Fibroblast of skin of right biceps (primary cell): ENCODE results near the gene PSMD5.
A peak's percentile ranks its signal among the peaks of the same experiment; 100 is the strongest.

Source experiments
- DNase-seq: peaks from one replicate; pipeline ENCODE4 v3.0.0-alpha.2; 2013

Gene PSMD5

GRCh38 chr9:120842685-120843485 is at the start of gene PSMD5:
Gene PSMD5 (minus strand): TSS chr9:120842922. CDS start chr9:120842909, 13 bp downstream.
- peak; percentile 100 for DNase-seq

DNA sequence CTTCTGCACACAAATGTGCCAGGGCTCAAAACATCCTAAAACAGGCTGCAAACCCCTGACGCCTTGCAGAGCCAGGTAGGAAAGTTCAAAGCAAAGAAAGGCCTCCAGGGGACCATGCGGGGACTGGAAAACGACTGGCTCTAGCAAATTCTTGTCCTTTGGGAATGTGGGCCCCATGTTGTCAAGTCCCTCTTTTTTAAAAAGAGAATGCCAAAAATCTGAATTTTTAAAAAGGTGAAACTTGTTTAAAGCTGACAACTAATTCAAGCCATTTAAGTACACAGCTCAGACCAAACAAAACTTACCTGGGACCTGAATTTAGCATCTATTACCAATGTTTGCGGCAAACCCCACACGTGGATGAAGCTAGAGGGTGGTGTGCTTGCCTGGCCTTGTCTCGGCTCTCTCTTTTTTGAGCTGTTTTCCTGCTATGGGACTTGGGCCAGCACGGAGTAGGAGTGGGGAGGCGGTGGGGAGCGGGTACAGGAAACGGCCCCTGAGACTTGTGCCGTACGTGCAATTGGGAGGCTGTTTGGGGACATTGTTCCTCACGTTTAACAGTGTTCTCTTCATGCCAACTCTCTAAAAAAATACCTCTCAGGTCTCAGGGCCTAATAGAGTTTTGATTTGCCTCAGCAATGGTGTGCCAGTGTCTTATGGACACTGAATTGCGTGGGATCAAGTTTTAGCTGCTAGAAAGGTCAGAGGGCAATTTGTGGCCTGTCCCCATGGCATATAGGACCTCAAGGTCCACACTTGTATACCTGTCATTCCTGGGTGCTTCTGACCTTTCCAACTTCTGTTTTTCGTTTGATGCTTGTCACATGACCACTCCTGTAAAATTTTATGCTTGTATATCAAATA is 49.4 kb upstream of the PSMD5 start:
- no peak for DNase-seq

DNA sequence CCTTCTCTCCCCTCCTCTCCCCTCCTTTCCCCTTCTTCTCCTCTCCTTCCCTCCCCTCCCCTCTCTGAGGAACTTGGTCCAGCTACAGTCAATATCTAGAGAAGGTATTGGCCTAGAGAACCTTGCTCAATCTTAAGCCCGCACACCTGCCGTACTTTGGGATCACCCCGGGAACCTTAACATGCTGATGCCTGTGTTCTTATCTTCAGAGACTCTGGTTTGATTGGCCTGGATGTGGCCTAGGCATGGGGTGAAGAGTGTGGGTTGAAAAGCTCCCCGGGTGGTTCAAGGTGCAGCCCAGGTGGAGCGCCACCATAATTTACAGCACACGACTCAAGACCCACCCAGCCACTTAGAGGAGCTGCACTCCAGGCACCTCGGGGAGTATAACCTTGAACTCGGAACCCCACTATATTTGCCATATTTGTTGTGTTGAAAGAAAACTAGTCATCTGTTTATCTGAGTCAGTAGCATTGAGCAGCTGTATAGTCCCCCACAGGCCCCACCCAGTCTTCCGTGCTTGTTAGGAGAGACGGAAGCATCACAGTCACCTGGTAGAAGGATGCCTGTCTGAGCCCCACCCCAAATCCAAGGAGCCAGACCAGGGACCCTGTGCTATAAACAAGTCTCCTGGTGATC is 48.6 kb upstream of the PSMD5 start:
- DNase-seq: no peak

DNA sequence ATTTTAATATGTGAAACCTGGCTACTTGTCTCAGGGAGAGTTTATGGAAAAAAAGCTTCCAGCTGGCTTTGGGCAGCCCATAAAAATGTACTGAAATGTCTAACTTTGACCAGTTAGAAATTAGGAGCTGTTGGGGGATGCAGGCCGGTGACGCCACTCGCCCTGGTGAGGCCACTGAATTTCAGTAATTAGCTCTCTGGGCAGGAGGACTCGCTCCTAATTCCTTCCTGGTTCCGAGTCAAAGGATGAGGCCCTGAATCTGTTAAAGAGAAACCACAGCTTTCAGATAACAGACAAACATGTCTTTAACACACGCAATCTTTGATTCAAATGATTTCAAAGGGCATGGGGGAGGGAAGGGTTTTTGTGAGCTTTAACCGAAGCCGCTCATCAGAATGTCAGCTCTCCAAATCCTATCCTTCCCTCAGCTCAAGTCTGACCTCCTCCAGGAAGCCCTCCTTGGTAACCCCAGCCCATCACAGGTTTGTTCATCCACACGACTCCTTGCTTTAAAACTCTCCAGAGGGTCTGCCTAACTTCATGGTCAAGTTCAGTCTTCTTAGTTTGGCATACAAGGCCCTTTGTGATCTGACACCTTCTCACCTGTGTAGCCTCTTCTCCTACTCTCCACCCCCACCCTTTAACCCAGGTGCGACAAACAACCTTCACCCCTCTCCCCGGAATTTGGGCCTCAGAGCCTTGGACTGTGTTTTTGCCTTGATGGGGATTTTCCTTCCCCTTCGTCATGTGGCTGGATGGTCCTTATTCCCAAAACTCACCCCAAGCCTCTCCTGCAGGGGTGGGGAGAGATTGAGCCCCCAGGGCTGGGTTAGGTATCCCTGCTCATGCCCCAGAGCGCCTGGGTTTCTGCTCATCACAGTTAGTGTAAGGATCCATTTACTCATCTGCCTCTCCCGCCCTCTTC is 47.9 kb upstream of the PSMD5 start:
- DNase-seq: no peak

- no peak for DNase-seq
Observed at GRCh38 chr9:120889606-120890271, 47.0 kb upstream of the PSMD5 start.

GRCh38 chr9:120888626-120889025 is 45.9 kb upstream of the PSMD5 start:
- DNase-seq: no peak

- peak; percentile 60 for DNase-seq
Observed at GRCh38 chr9:120886490-120886967, 43.8 kb upstream of the PSMD5 start.

- no peak for DNase-seq
Observed at GRCh38 chr9:120885958-120886357, 43.2 kb upstream of the PSMD5 start.

GRCh38 chr9:120885457-120885856 is 42.7 kb upstream of the PSMD5 start:
- no peak for DNase-seq

GRCh38 chr9:120883608-120883996 is 40.9 kb upstream of the PSMD5 start:
- DNase-seq: no peak

DNA sequence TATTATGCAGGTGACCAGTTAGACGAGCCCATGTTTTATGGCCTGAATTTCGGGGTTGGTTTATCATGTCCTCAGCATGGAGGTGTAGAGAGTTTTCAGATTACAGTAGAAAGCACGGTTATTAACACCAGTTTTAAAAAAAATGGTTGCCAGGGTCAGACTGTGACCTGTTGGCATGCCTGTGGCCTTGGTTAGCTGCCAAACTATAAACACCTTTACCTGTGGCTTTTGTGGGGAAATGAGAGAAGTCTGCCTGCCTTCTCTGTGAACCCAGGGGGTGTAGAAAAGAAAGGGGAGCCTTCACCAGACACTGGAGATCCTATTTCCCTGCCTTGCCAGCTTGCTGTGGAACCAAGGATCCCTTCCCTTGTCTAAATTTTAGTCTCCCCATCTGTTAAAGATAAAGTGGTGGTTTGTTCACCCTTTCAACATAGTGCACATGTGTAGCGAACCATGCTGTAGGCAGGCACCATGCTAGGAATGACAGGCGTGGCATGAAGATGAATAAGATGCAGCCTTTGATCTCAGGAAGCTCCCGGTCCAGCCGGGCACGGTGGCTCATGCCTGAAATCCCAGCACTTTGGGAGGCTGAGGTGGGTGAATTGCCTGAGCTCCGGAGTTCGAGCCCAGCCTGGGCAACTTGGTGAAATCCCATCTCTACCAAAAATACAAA is 40.3 kb upstream of the PSMD5 start:
- DNase-seq: no peak

DNA sequence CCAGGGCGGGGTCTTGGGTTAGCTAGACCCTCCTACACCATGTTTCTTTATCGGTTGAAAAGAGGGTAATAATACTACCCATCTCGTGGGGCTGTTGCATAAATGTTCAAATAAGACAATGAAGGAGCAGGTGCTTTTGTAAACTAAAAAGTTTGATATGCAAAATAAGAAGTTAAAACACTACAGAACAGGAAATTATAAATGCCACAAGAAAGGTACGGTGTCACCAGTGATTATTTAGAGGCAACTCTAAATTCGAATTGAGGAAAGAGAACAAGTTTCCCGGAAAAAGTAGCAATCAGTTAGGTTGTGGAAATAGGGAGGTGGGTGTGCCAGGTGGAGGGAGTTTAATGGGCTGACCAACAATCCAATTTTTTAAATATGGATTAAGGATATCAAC is 36.7 kb upstream of the PSMD5 start:
- no peak for DNase-seq

DNA sequence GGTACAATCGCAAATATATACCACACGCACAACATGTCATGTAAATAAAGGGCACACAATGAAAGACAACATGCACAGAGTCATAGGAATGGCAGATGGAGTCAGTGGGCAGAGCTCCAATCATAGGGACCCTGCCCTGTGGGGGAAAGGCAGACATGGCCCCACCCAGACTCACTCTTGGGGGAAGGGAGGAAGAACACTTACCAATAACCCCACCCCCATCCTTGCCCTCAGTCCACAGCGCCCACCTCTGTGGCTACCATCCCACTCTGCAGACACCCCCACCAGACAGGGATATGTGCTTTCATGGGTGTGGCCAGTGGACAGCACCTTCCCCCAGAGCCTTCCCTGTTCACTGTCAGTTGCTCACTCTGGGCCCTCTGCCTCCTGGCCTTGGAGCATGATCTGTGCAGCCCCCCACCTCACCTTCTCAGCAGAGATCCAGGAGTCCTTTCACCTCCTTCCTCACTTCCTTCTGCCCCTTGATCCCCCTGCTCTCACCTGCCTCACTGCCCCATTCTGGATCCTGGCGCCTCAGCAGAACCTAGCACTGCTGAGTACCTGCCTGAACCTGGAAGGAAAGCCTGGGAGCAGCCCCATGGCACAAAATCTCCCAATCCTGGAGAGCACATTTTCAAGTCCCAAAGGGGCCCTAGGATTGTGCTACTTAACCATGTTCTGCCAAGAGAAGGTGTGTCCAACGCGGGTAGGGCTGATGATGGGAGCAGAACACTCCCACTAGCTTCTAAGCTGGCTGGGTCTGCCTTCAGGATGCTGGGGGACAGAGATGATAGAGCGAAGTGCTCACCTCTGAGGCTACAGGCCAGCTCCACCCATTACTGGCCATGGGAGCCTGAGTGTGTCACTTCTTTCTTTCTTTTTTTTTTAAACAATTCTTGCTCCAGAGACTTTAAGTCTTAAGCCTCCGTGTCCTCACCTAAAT is 35.7 kb upstream of the PSMD5 start:
- no peak for DNase-seq

- DNase-seq: peak; percentile 80
Observed at GRCh38 chr9:120877276-120878034, 34.7 kb upstream of the PSMD5 start.

GRCh38 chr9:120876842-120877240 is 34.1 kb upstream of the PSMD5 start, which contains the start of gene PHF19:
Gene PHF19 (minus strand): TSS chr9:120877188. CDS start chr9:120874741, 2,447 bp downstream.
- peak; percentile 53 for DNase-seq

GRCh38 chr9:120875954-120876841 is 33.5 kb upstream of the PSMD5 start:
- peak; percentile 96 for DNase-seq

- DNase-seq: no peak
Observed at GRCh38 chr9:120875643-120875953, 32.9 kb upstream of the PSMD5 start.

- DNase-seq: no peak
Observed at GRCh38 chr9:120875195-120875565, 32.5 kb upstream of the PSMD5 start.
